Lower leg skin (tissue), 4 donors: ENCODE results near the gene TMEM269. TPM values are rescaled to one million over a fixed set of nuclear protein-coding genes. Genes with fewer than 3 reads are reported as not detected.

Source experiments
- DNase-seq, 2 donors: peaks; one replicate each; pipeline ENCODE4 v3.0.0-alpha.2; 2019; ENCODE audit warnings: low spot score in 2 of 2
- H3K4me3 ChIP-seq: fragments of 200-600 bp; sonication (generic); 2 replicates; pipeline ENCODE4 v1.5.1; 2017; ENCODE audit warnings: mild to moderate bottlenecking, low read depth; ENCODE audit not compliant: poor library complexity, severe bottlenecking
- CTCF ChIP-seq, 3 donors: fragments of 450-650 bp; IDR thresholded peaks; one replicate each; pipeline ENCODE4 v1.5.1; 2016; ENCODE audit warnings: antibody characterized with exemption in 3 of 3, mild to moderate bottlenecking in 3 of 3, moderate library complexity in 2 of 3
- POLR2A ChIP-seq, 2 donors: fragments of 450-650 bp; IDR thresholded peaks; one replicate each; pipeline ENCODE4 v1.6.1; 2016 to 2017; ENCODE audit warnings: antibody characterized with exemption in 2 of 2, mild to moderate bottlenecking in 1 of 2, moderate library complexity in 1 of 2
- WGBS, 2 donors: methylation state at CpG; one replicate each; pipeline ENCODE4 v1.1.5; 2018; 5-methylcytosine and 5-hydroxymethylcytosine counted together
- intact Hi-C: fragments of 100-400 bp; cut with DNase I; formaldehyde crosslinking; loops from one replicate; pipeline ENCODE4 v1.15.0; 2023; ENCODE audit warnings: low total_unique reads
- total RNA-seq, 4 donors: library from RNA; depleted of rRNA; stranded (reverse); fragments of >200 nt; gene quantifications; one replicate each; pipeline ENCODE4 v1.1.0, GENCODE V29; 2016

The TMEM269 gene
- total RNA-seq, 4 donors from 2014 or later: 0.08 to 0.22 (median 0.13) TPM; not detected in 1

DNA sequence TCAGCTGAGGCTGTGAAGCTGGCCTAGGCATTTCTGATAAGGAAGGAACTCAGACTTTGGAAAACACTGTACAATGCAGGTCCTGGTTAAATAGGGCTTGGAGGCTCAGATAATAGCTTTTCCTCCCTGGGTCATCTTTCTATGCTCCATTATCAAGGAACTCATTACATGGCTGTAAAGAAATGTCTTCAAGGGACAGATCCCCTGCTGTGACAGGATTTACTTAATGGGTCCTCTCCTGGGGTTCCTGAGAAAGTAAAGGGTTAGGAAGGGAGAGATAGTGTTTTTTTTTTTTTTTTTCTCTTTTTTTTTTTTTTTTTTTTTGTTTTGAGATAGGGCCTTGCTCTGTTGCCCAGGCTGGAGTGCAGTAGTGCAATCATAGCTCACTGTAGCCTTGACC lies 46.5 kb downstream of the TMEM269 start:
- no peak for DNase-seq
- intact Hi-C loops: no loop called here
- TF ChIP-seq CTCF (IDR thresholded peaks at IDR 0.05): no peak
- no peak for TF ChIP-seq POLR2A (IDR thresholded peaks at IDR 0.05)

DNA sequence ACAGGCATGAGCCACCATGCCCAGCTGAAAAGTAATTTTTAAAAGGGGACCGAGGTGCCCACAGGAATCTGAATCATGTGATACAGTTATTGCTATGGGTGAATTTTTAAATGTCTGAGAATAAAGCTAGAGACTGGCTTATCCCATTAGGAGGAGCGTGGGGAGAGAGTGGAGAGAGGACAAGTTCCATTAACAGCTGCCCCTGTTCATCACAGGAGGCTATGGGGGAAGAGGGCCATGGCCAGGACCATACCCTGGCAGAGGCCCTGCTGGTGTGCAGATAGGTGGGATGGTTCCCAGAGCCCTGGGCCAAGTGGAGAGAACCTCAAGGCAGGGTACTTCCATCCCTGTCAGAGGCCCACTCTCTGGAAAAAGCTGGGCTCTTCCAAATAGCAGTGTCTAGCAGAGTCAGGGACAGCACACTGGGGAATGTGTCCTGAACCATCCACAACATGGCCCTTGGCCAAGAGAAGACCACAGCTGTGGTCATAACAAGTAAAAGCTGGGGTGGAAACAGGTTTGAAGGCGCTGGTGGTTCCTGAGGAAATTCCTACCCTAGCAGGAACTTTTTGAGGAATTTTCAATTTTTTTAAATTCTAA lies 48.0 kb downstream of the TMEM269 start:
- no peak for DNase-seq
- no peak overlapping the region for H3K4me3 ChIP-seq
- intact Hi-C loops: no loop called here
- TF ChIP-seq CTCF (IDR thresholded peaks at IDR 0.05): no peak
- no peak for TF ChIP-seq POLR2A (IDR thresholded peaks at IDR 0.05)
- WGBS, 2 donors: 94 to 95% methylated on average over 3 of the region's 3 CpGs

More for the DNA sequence above, 46.5 kb downstream of the TMEM269 start:
- H3K4me3 ChIP-seq: no peak overlapping the region

DNA sequence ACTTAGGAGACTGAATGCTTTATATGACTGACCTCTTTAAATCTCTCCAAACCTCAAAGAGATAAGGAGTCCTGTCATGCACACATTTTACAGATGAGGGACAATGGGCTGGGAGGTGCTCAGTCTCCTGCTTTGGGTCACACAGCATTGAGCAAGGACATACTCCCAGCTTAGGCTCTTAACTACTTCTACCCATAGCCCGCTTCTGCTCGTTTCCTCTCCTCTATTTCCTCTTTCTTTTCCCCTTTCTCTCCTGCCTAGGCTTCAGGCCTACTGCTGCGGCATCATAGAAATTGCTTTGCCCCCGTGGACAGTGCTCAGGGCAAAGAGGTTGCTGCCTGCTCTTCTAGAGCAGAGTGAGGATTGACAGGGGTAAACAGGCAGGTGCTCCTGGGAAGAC lies 49.2 kb downstream of the TMEM269 start:
- intact Hi-C loops: no loop called here
- WGBS, 2 donors: 85 to 100% methylated on average over 4 of the region's 4 CpGs
- H3K4me3 ChIP-seq: no peak overlapping the region
- TF ChIP-seq POLR2A (IDR thresholded peaks at IDR 0.05): no peak
- TF ChIP-seq CTCF (IDR thresholded peaks at IDR 0.05): no peak
- no peak for DNase-seq

GRCh38 chr1:42834803-42835202 lies 50.0 kb downstream of the TMEM269 start:
- H3K4me3 ChIP-seq: no peak overlapping the region
- intact Hi-C loops: no loop called here
- no peak for DNase-seq
- 88 to 93% methylated on average over 5 of the region's 5 CpGs for WGBS, 2 donors
- no peak for TF ChIP-seq CTCF (IDR thresholded peaks at IDR 0.05)
- TF ChIP-seq POLR2A (IDR thresholded peaks at IDR 0.05): no peak

GRCh38 chr1:42835422-42835821 lies 50.6 kb downstream of the TMEM269 start:
- no peak for DNase-seq
- intact Hi-C loops: no loop called here
- TF ChIP-seq CTCF (IDR thresholded peaks at IDR 0.05) (no peak), POLR2A (IDR thresholded peaks at IDR 0.05) (no peak)
- 97 to 100% methylated on average over 2 of the region's 2 CpGs for WGBS, 2 donors
- H3K4me3 ChIP-seq: no peak overlapping the region

DNA sequence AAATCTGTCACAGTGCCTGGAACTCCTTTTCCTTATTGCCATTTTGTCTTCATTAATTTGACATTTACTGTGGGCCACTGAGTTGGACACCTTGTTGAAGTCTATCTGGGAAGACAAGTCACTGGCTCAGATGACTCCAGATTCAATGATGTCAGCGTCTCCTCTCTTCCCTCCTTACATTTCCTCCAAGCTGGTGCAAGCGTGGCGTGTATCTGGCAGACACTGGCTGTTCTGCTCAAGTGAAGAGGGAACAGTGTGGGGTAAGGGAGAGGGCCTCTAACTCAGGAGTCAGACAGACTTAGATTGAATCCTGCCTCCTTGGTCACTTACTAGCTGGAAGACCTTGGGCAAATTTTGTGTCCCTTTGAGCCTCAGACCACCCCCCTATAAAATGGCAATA lies 52.9 kb downstream of the TMEM269 start:
- 58% methylated on average over 3 of the region's 3 CpGs for WGBS, 2 donors
- DNase-seq: no peak
- H3K4me3 ChIP-seq: no peak overlapping the region
- intact Hi-C loops: no loop called here
- TF ChIP-seq CTCF (IDR thresholded peaks at IDR 0.05) (no peak), POLR2A (IDR thresholded peaks at IDR 0.05) (no peak)
